Gastrocnemius medialis (tissue), 4 donors: ENCODE results near the gene TMEM54.

Source experiments
- CTCF ChIP-seq, 5 experiments: fragments of 450-650 bp in 3 of 5; fragments of 200-600 bp in 2 of 5; sonication (generic) in 2 of 5; IDR thresholded peaks in 4 of 5; conservative IDR thresholded peaks in 1 of 5; 1 replicate in 4 of 5; 2 replicates in 1 of 5; pipeline ENCODE4 v1.5.1; 2016 to 2019; ENCODE audit warnings: antibody characterized with exemption in 5 of 5, mild to moderate bottlenecking in 3 of 5, moderate library complexity in 3 of 5
- POLR2A ChIP-seq, 2 donors: fragments of 450-650 bp; IDR thresholded peaks; one replicate each; pipeline ENCODE4 v1.6.1; 2017; ENCODE audit warnings: antibody characterized with exemption in 2 of 2, mild to moderate bottlenecking in 2 of 2, moderate library complexity in 2 of 2

- TF ChIP-seq POLR2A (IDR thresholded peaks at IDR 0.05): no peak
- TF ChIP-seq CTCF (IDR thresholded peaks at IDR 0.05 in 4 of 5, conservative IDR thresholded peaks at IDR 0.05 in 1 of 5): no peak
Measured at GRCh38 chr1:32894019-32894600, 7.1 kb downstream of the TMEM54 start.
